Peyer's patch (tissue), 4 donors: ENCODE results near the gene HS2ST1. TPM values are rescaled to one million over a fixed set of nuclear protein-coding genes. Genes with fewer than 3 reads are reported as not detected.

Source experiments
- DNase-seq, 3 donors: peaks; one replicate each; pipeline ENCODE4 v3.0.0-alpha.2; 2017 to 2019
- H3K27ac ChIP-seq, 4 donors: fragments of 200-600 bp; sonication (generic); one replicate each; pipeline ENCODE4 v1.5.1; 2016 to 2019
- H3K27me3 ChIP-seq, 2 donors: fragments of 200-600 bp; sonication (generic); one replicate each; pipeline ENCODE4 v1.5.1; 2019
- H3K36me3 ChIP-seq, 3 donors: fragments of 200-600 bp; sonication (generic); one replicate each; pipeline ENCODE4 v1.5.1; 2016 to 2019
- H3K4me1 ChIP-seq, 4 donors: fragments of 200-600 bp; sonication (generic); one replicate each; pipeline ENCODE4 v1.5.1; 2016 to 2019
- H3K4me3 ChIP-seq, 4 donors: fragments of 200-600 bp; sonication (generic); 1 replicate in 3 of 4; 2 replicates in 1 of 4; pipeline ENCODE4 v1.5.1; 2016 to 2019; ENCODE audit warnings: mild to moderate bottlenecking in 1 of 4
- H3K9me3 ChIP-seq, 4 donors: fragments of 200-600 bp; sonication (generic); one replicate each; pipeline ENCODE4 v1.5.1; 2016 to 2019; ENCODE audit warnings: mild to moderate bottlenecking in 1 of 4
- CTCF ChIP-seq, 6 experiments: fragments of 450-650 bp in 4 of 6; fragments of 200-600 bp in 2 of 6; sonication (generic) in 1 of 6; IDR thresholded peaks; one replicate each; pipeline ENCODE4 v1.5.1; 2017 to 2019; ENCODE audit warnings: antibody characterized with exemption in 6 of 6, mild to moderate bottlenecking in 3 of 6, moderate library complexity in 1 of 6
- POLR2A ChIP-seq, 2 donors: fragments of 450-650 bp; IDR thresholded peaks; one replicate each; pipeline ENCODE4 v1.5.1; 2017; ENCODE audit warnings: antibody characterized with exemption in 2 of 2, mild to moderate bottlenecking in 2 of 2, moderate library complexity in 2 of 2
- total RNA-seq, 4 donors: library from RNA; depleted of rRNA; stranded (reverse); fragments of >200 nt; gene quantifications; one replicate each; pipeline ENCODE4 v1.1.0, GENCODE V29; 2016

The HS2ST1 gene
- total RNA-seq, 4 donors from 2014 or later, result 9.1 to 14.9 (median 10.3) TPM

DNA sequence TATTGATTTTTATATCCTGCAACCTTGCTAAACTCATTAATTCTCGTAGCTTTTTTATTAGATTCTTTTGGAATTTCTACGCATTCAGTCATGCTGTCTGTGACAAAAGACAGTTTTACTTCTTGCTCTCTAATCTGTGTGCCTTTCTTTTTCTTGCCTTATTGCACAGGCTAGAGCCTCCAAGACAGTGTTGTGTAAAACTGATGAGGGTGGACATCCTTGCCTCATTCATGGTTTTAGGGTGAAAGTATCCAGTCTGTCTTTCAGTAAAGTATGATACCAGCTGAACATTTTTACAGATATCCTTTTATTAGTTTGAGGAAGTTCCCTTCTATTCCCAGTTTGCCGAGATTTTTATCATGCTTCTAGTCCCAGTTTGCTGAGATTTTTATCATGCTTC, 133.8 kb downstream of the HS2ST1 start:
- TF ChIP-seq CTCF (IDR thresholded peaks at IDR 0.05) (no peak), POLR2A (IDR thresholded peaks at IDR 0.05) (no peak)
- no peaks in the 10 kb centered on the region for H3K27me3 ChIP-seq
- H3K27ac ChIP-seq, result no peak overlapping the region
- H3K9me3 ChIP-seq, result peaks cover 0 to 5% (median 0%) of the 10 kb centered on the region in 4 donors
- no peak for DNase-seq
- no peaks in the 10 kb centered on the region for H3K36me3 ChIP-seq
- H3K4me3 ChIP-seq, result no peak overlapping the region
- no peaks in the 10 kb centered on the region for H3K4me1 ChIP-seq

DNA sequence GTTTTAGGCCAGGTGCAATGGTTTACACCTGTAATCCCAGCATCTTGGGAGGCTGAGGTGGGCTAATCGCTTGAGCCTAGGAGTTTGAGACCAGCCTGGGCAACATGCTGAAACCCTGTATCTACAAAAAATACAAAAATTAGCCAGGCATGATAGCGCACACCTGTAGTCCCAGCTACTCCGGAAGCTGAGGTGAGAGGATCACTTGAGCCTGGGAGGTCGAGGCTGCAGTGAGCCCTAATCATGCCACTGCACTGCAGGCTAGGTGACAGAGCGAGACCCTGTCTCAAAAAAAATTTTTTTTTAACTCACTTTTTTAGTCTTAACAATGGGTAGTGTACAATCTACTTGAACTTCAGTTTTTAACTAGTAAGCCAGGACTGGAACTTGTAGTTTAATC, 137.5 kb downstream of the HS2ST1 start:
- Histone ChIP-seq H3K27me3 (no peaks in the 10 kb centered on the region), H3K27ac (no peak overlapping the region), H3K4me1 (no peaks in the 10 kb centered on the region), H3K4me3 (no peak overlapping the region), H3K36me3 (no peaks in the 10 kb centered on the region), H3K9me3 (peaks cover 0 to 5% (median 0%) of the 10 kb centered on the region in 4 donors)
- no peak for DNase-seq
- no peak for TF ChIP-seq CTCF (IDR thresholded peaks at IDR 0.05)
- TF ChIP-seq POLR2A (IDR thresholded peaks at IDR 0.05), result no peak

GRCh38 chr1:87052400-87052799, 138.0 kb downstream of the HS2ST1 start:
- no peak overlapping the region for H3K4me3 ChIP-seq
- DNase-seq, result no peak
- H3K36me3 ChIP-seq, result no peaks in the 10 kb centered on the region
- no peaks in the 10 kb centered on the region for H3K27me3 ChIP-seq
- TF ChIP-seq POLR2A (IDR thresholded peaks at IDR 0.05) (no peak), CTCF (IDR thresholded peaks at IDR 0.05) (no peak)
- H3K9me3 ChIP-seq, result peaks cover 0 to 5% (median 0%) of the 10 kb centered on the region in 4 donors
- no peaks in the 10 kb centered on the region for H3K4me1 ChIP-seq
- no peak overlapping the region for H3K27ac ChIP-seq

- Histone ChIP-seq H3K36me3 (no peaks in the 10 kb centered on the region), H3K9me3 (peaks cover 0 to 3% (median 0%) of the 10 kb centered on the region in 4 donors), H3K27me3 (no peaks in the 10 kb centered on the region), H3K4me3 (no peak overlapping the region), H3K27ac (no peak overlapping the region), H3K4me1 (no peaks in the 10 kb centered on the region)
- TF ChIP-seq CTCF (IDR thresholded peaks at IDR 0.05) (no peak), POLR2A (IDR thresholded peaks at IDR 0.05) (no peak)
- DNase-seq, result no peak
Measured at GRCh38 chr1:87052961-87053360, 138.5 kb downstream of the HS2ST1 start.

DNA sequence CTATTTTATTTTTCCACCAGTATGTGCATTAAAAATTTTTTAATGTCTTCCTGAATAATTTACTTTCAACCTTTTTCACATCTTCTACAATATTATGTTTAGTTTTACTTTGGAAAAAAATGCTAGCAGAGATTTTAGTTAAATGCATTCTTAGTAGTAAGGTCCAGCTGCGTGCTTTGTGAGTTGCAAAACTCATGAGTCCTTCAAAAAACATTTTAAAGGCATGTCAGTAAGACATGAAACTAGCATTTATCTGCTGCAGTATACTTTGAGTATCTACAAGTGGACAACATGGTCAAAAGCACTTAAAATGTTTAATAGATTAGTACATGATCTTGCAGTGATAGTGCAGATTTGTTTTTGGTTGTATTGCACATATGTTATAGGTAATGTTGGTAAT, 139.0 kb downstream of the HS2ST1 start:
- H3K36me3 ChIP-seq, result no peaks in the 10 kb centered on the region
- H3K27ac ChIP-seq, result no peak overlapping the region

More for the DNA sequence above, 139.0 kb downstream of the HS2ST1 start:
- Histone ChIP-seq H3K4me3 (no peak overlapping the region), H3K4me1 (peaks cover 0 to 3% (median 0%) of the 10 kb centered on the region in 4 donors), H3K9me3 (no peaks in the 10 kb centered on the region), H3K27me3 (no peaks in the 10 kb centered on the region)
- no peak for DNase-seq
- TF ChIP-seq CTCF (IDR thresholded peaks at IDR 0.05) (no peak), POLR2A (IDR thresholded peaks at IDR 0.05) (no peak)
